B cell (primary cell): ENCODE measurements around the gene ITLN1. TPM values are rescaled to one million over a fixed set of nuclear protein-coding genes. Genes with fewer than 3 reads are reported as not detected.

ENCODE experiments used
- ATAC-seq: fragments of 200-7000 bp; cut with Tn5 transposase; one replicate; pipeline ENCODE4 v1.10.0; 2021; ENCODE audit warnings: low read depth, mild to moderate bottlenecking, moderate number of reproducible peaks, moderate library complexity
- CTCF ChIA-PET: fragments of 350-600 bp; sonication (Branson Sonifier 250); formaldehyde crosslinking; loops from one replicate; lab custom pipeline; 2021; ENCODE audit warnings: antibody characterized with exemption, inconsistent platforms; lab: Charles Lee
- POLR2A ChIA-PET: fragments of 350-600 bp; sonication (Branson Sonifier 250); formaldehyde crosslinking; loops from one replicate; lab custom pipeline; 2021; ENCODE audit warnings: antibody characterized with exemption; lab: Charles Lee
- DNase-seq: peaks from one replicate; pipeline ENCODE4 v3.0.0; 2013
- H2AFZ ChIP-seq: 2 replicates; pipeline ENCODE4 v1.6.1; 2012; ENCODE audit warnings: mild to moderate bottlenecking, low read depth, low read length; ENCODE audit not compliant: insufficient read depth, poor library complexity, severe bottlenecking
- H3K27ac ChIP-seq, 2 donors: 1 replicate in 1 of 2; 2 replicates in 1 of 2; pipeline ENCODE4 v1.5.1; 2012 to 2013; ENCODE audit warnings: low read length in 2 of 2, mild to moderate bottlenecking in 2 of 2, moderate library complexity in 1 of 2
- H3K27me3 ChIP-seq, 4 experiments: fragments of 200-600 bp in 1 of 4; sonication (generic) in 1 of 4; replicated peaks in 1 of 4; 1 replicate in 2 of 4; 2 replicates in 2 of 4; pipeline versions ENCODE4 v1.6.1 to v1.7.0; 2013 to 2016; ENCODE audit warnings: low read length in 3 of 4, mild to moderate bottlenecking in 2 of 4, mixed read lengths in 1 of 4, moderate library complexity in 1 of 4; ENCODE audit not compliant: insufficient read depth in 4 of 4, control insufficient read depth in 3 of 4; ENCODE audit errors: control extremely low read depth in 1 of 4
- H3K36me3 ChIP-seq, 2 experiments: replicated peaks in 1 of 2; 1 replicate in 1 of 2; 2 replicates in 1 of 2; pipeline versions ENCODE4 v1.6.1 to v1.7.1; 2013; ENCODE audit warnings: low read length in 1 of 2; ENCODE audit not compliant: insufficient read depth in 2 of 2, control insufficient read depth in 1 of 2; ENCODE audit errors: control extremely low read depth in 1 of 2, extremely low read depth in 1 of 2
- H3K4me1 ChIP-seq, 2 donors: fragments of 200-600 bp in 1 of 2; sonication (generic) in 1 of 2; 1 replicate in 1 of 2; 2 replicates in 1 of 2; pipeline versions ENCODE4 v1.5.1 to v1.6.1; 2013 to 2017; ENCODE audit warnings: low read length in 2 of 2; ENCODE audit not compliant: control insufficient read depth in 2 of 2, insufficient read depth in 2 of 2
- H3K4me2 ChIP-seq: replicated peaks from 2 replicates; pipeline ENCODE3; 2012; ENCODE audit warnings: mild to moderate bottlenecking, low read depth, low read length; ENCODE audit not compliant: poor library complexity, severe bottlenecking
- H3K4me3 ChIP-seq, 5 experiments: fragments of 200-600 bp in 1 of 5; sonication (generic) in 1 of 5; 1 replicate in 3 of 5; 2 replicates in 2 of 5; pipeline versions ENCODE4 v1.5.1 to v1.7.0; 2011 to 2016; ENCODE audit warnings: low read length in 4 of 5, mild to moderate bottlenecking in 4 of 5, low read depth in 2 of 5, control low read depth in 1 of 5, moderate library complexity in 1 of 5; ENCODE audit not compliant: insufficient read depth in 1 of 5; ENCODE audit errors: control extremely low read depth in 1 of 5, extremely low read depth in 1 of 5
- H3K79me2 ChIP-seq: fragments of 200-600 bp; sonication (generic); one replicate; pipeline ENCODE4 v1.6.0; 2016; ENCODE audit warnings: low read length; ENCODE audit not compliant: control insufficient read depth, insufficient read depth
- H3K9ac ChIP-seq: fragments of 200-600 bp; sonication (generic); 2 replicates; pipeline ENCODE4 v1.6.1; 2017; ENCODE audit warnings: mild to moderate bottlenecking, low read length, moderate library complexity
- H3K9me3 ChIP-seq, 3 donors: one replicate each; pipeline versions ENCODE4 v1.6.1 to v1.7.1; 2013; ENCODE audit warnings: low read length in 2 of 3; ENCODE audit not compliant: control insufficient read depth in 2 of 3, insufficient read depth in 1 of 3; ENCODE audit errors: control extremely low read depth in 1 of 3
- H4K20me1 ChIP-seq: 2 replicates; pipeline ENCODE4 v1.6.0; 2012; ENCODE audit warnings: mild to moderate bottlenecking, low read length; ENCODE audit not compliant: insufficient read depth, control insufficient read depth, poor library complexity, severe bottlenecking
- H3K27ac Mint-ChIP-seq: one replicate; pipeline ENCODE4 v1.8.0; 2021; ENCODE audit warnings: mixed read lengths
- H3K27me3 Mint-ChIP-seq: one replicate; pipeline ENCODE4 v1.8.0; 2021; ENCODE audit warnings: mixed read lengths
- H3K4me1 Mint-ChIP-seq: one replicate; pipeline ENCODE4 v1.8.0; 2021; ENCODE audit warnings: mixed read lengths
- H3K4me3 Mint-ChIP-seq: one replicate; pipeline ENCODE4 v1.8.0; 2021; ENCODE audit warnings: mixed read lengths
- H3K9me3 Mint-ChIP-seq: one replicate; pipeline ENCODE4 v1.8.0; 2022; ENCODE audit warnings: mixed read lengths; ENCODE audit not compliant: insufficient read depth
- CTCF ChIP-seq: fragments of 200-600 bp; IDR thresholded peaks from one replicate; pipeline ENCODE4 v1.8.0; 2022; ENCODE audit warnings: antibody characterized with exemption, mild to moderate bottlenecking
- EZH2 ChIP-seq: IDR thresholded peaks from 2 replicates; pipeline ENCODE4 v1.6.1; 2012; ENCODE audit warnings: borderline replicate concordance, low read depth, mild to moderate bottlenecking, moderate library complexity, low read length; ENCODE audit not compliant: insufficient read depth, poor library complexity, severe bottlenecking
- WGBS: methylation state at CpG from one replicate; pipeline ENCODE4 v1.1.5; 2013; ENCODE audit warnings: missing lambda C conversion rate; ENCODE audit not compliant: insufficient coverage; 5-methylcytosine and 5-hydroxymethylcytosine counted together
- intact Hi-C: fragments of 100-400 bp; cut with micrococcal nuclease; formaldehyde crosslinking; loops from one replicate; pipeline ENCODE4 v1.10.0; 2022
- polyA plus RNA-seq: library from polyadenylated mRNA; depleted of rRNA; stranded (reverse); fragments of >200 nt; gene quantifications from 2 replicates; pipeline ENCODE4 v1.2.3, GENCODE V29; 2012
- total RNA-seq, 2 donors: library from RNA; stranded (reverse); fragments of 120-200 nt in 1 of 2; gene quantifications; 1 replicate in 1 of 2; 2 replicates in 1 of 2; pipeline versions ENCODE4 v1.2.3 to v1.2.4, GENCODE V29; 2013 to 2022

The ITLN1 gene
- total and polyA plus RNA-seq, 2 donors (not counting 1 experiment from before 2014, with no cell fraction given), result not detected

GRCh38 chr1:160853014-160853413 is 32.0 kb downstream of the ITLN1 start:
- Histone ChIP-seq H3K79me2 (no peaks in the 10 kb centered on the region), H3K27me3 (peaks cover 0 to 5% (median 0%) of the 10 kb centered on the region in 4 experiments), H4K20me1 (no peaks in the 10 kb centered on the region), H3K4me2 (no peak overlapping the region), H3K4me3 (no peak overlapping the region), H2AFZ (no peak overlapping the region), H3K27ac (no peak overlapping the region), H3K4me1 (no peaks in the 10 kb centered on the region), H3K9ac (no peak overlapping the region), H3K36me3 (no peaks in the 10 kb centered on the region), H3K9me3 (peaks cover 1 to 4% (median 4%) of the 10 kb centered on the region in 3 donors)
- Mint-ChIP-seq H3K27ac (no peak overlapping the region), H3K4me1 (no peaks in the 10 kb centered on the region), H3K9me3 (no peaks in the 10 kb centered on the region), H3K4me3 (no peak overlapping the region), H3K27me3 (peaks cover 3% of the 10 kb centered on the region)
- ATAC-seq (no peak), DNase-seq (no peak)
- ChIA-PET POLR2A (no interaction called here), CTCF (no interaction called here)
- intact Hi-C loops, result no loop called here
- no CpG with 5 or more reads among the region's 3 CpGs for WGBS
- no peak for TF ChIP-seq CTCF
- TF ChIP-seq EZH2, result no peak

GRCh38 chr1:160850993-160851392 is 34.0 kb downstream of the ITLN1 start:
- ATAC-seq, result no peak
- CTCF ChIA-PET, result interaction anchor here (1.0 kb wide), 1 partner anchor 14 kb away, joined by 3 read pairs; no protein-coding TSS in a partner anchor
- H3K79me2 ChIP-seq, result no peaks in the 10 kb centered on the region
- H2AFZ ChIP-seq, result no peak overlapping the region
- H3K27ac ChIP-seq, result no peak overlapping the region
- WGBS, result 80% methylated on average over 1 of the region's 8 CpGs
- no peak overlapping the region for H3K4me3 ChIP-seq
- no peaks in the 10 kb centered on the region for H3K4me1 ChIP-seq
- intact Hi-C loops, result no loop called here
- Mint-ChIP-seq H3K27ac (no peak overlapping the region), H3K4me1 (no peaks in the 10 kb centered on the region), H3K9me3 (no peaks in the 10 kb centered on the region), H3K27me3 (peaks cover 5% of the 10 kb centered on the region), H3K4me3 (no peak overlapping the region)
- H3K9me3 ChIP-seq, result peaks cover 1 to 6% (median 4%) of the 10 kb centered on the region in 3 donors
- no peak for DNase-seq
- TF ChIP-seq CTCF, result no peak
- TF ChIP-seq EZH2, result no peak
- POLR2A ChIA-PET, result no interaction called here
- no peaks in the 10 kb centered on the region for H3K36me3 ChIP-seq
- no peak overlapping the region for H3K9ac ChIP-seq
- no peak overlapping the region for H3K4me2 ChIP-seq
- peaks cover 0 to 5% (median 0%) of the 10 kb centered on the region in 4 experiments for H3K27me3 ChIP-seq
- no peaks in the 10 kb centered on the region for H4K20me1 ChIP-seq
